HepG2 (cell line): ENCODE measurements around the gene C6orf15. TPM values are rescaled to one million over a fixed set of nuclear protein-coding genes. Genes with fewer than 3 reads are reported as not detected.

ENCODE experiments used
- ATAC-seq: fragments of 200-7000 bp; cut with Tn5 transposase; 3 replicates; pipeline ENCODE4 v1.9.1; 2020; ENCODE audit warnings: mild to moderate bottlenecking, moderate library complexity
- BruUV-seq: library from RNA; stranded (reverse); fragments of 400-500 nt; replicated peaks from 2 replicates; lab custom pipeline; 2021; lab: Mats Ljungman, UMichigan
- CTCF ChIA-PET: fragments of 300-600 bp; formaldehyde crosslinking; extraction: SDS; loops from one replicate; lab custom pipeline; 2021; ENCODE audit warnings: low total read pairs, inconsistent platforms, low intra/inter-chr PET ratio; lab: Yijun Ruan, JAX
- POLR2A ChIA-PET: fragments of 350-600 bp; sonication (Branson Sonifier 250); formaldehyde crosslinking; loops from one replicate; lab custom pipeline; 2020; ENCODE audit warnings: antibody characterized with exemption, inconsistent platforms; lab: Yijun Ruan, JAX
- DNase-seq: peaks from one replicate; pipeline ENCODE4 v3.0.0-alpha.2; 2015; ENCODE audit warnings: low spot score
- FAIRE-seq: peaks from 3 replicates; lab custom pipeline; 2011; peaks lifted over from hg19 to GRCh38; lab: Jason Lieb, UNC
- H2AFZ ChIP-seq: one replicate; pipeline ENCODE4 v1.6.1; 2011; ENCODE audit warnings: low read length, inconsistent platforms
- H3K27ac ChIP-seq: fragments of 300-600 bp; 3 replicates; pipeline ENCODE4 v1.8.0; 2011; ENCODE audit warnings: mixed run types, mild to moderate bottlenecking, mixed read lengths, low read length, inconsistent platforms; ENCODE audit not compliant: insufficient read depth; ENCODE audit errors: extremely low read length
- H3K27me3 ChIP-seq, 2 experiments: fragments of 200-600 bp in 1 of 2; 2 replicates in 1 of 2; 3 replicates in 1 of 2; pipeline versions ENCODE4 v1.6.0 to v1.8.0; 2011; ENCODE audit warnings: low read length in 2 of 2, mild to moderate bottlenecking in 2 of 2, moderate library complexity in 2 of 2, inconsistent platforms in 1 of 2; ENCODE audit not compliant: insufficient read depth in 2 of 2, control insufficient read depth in 1 of 2
- H3K36me3 ChIP-seq, 2 experiments: fragments of 200-600 bp in 1 of 2; replicated peaks in 1 of 2; 2 replicates in 1 of 2; 3 replicates in 1 of 2; pipeline versions ENCODE4 v1.5.1 to v1.8.0; 2011; ENCODE audit warnings: low read length in 2 of 2, inconsistent platforms in 1 of 2; ENCODE audit not compliant: insufficient read depth in 2 of 2, control insufficient read depth in 1 of 2
- H3K4me1 ChIP-seq: 2 replicates; pipeline ENCODE4 v1.5.1; 2012; ENCODE audit warnings: low read length, inconsistent platforms; ENCODE audit not compliant: insufficient read depth
- H3K4me2 ChIP-seq: 2 replicates; pipeline ENCODE4 v1.6.0; 2011; ENCODE audit warnings: low read depth, low read length, inconsistent platforms
- H3K4me3 ChIP-seq, 3 experiments: fragments of 200-600 bp in 1 of 3; sonication (generic), shearing (Covaris generic) in 1 of 3; replicated peaks in 1 of 3; 2 replicates each; pipeline ENCODE4 v1.5.1; 2011 to 2016; ENCODE audit warnings: low read length in 3 of 3, inconsistent platforms in 2 of 3, low read depth in 2 of 3, mild to moderate bottlenecking in 2 of 3, control low read depth in 1 of 3, mixed read lengths in 1 of 3; ENCODE audit not compliant: insufficient read depth in 1 of 3
- H3K79me2 ChIP-seq: one replicate; pipeline ENCODE4 v1.6.1; 2011; ENCODE audit warnings: low read length, inconsistent platforms; ENCODE audit not compliant: insufficient read depth
- H3K9ac ChIP-seq: 2 replicates; pipeline ENCODE4 v1.6.0; 2011; ENCODE audit warnings: mild to moderate bottlenecking, low read depth, low read length, inconsistent platforms; ENCODE audit not compliant: insufficient read depth
- H3K9me3 ChIP-seq: 2 replicates; pipeline ENCODE4 v1.5.1; 2012; ENCODE audit warnings: mild to moderate bottlenecking, low read length
- H4K20me1 ChIP-seq: 2 replicates; pipeline ENCODE4 v1.6.0; 2011; ENCODE audit warnings: inconsistent platforms, mild to moderate bottlenecking, low read length, moderate library complexity; ENCODE audit not compliant: insufficient read depth
- MAFF ChIP-seq: IDR thresholded peaks from 2 replicates; pipeline ENCODE4 v1.6.1; 2011; ENCODE audit warnings: low read depth, low read length, improper control_type of control experiment
- MAFK ChIP-seq, 2 experiments: IDR thresholded peaks in 1 of 2; conservative IDR thresholded peaks in 1 of 2; 2 replicates each; pipeline ENCODE4 v1.6.1; 2011; ENCODE audit warnings: improper control_type of control experiment in 2 of 2, low read length in 2 of 2
- MLX ChIP-seq: IDR thresholded peaks from 2 replicates; pipeline ENCODE4 v1.6.1; 2016
- NFE2 ChIP-seq: sonication (generic); formaldehyde crosslinking; IDR thresholded peaks from 2 replicates; pipeline ENCODE4 v1.4.0; 2020; ENCODE audit warnings: missing genetic modification reagents
- NFE2L2 ChIP-seq: fragments of 150-350 bp; IDR thresholded peaks from 2 replicates; pipeline ENCODE4 v1.6.1; 2014; ENCODE audit warnings: low read length
- POGZ ChIP-seq: sonication (generic); formaldehyde crosslinking; IDR thresholded peaks from 2 replicates; pipeline ENCODE4 v1.4.0; 2020; ENCODE audit warnings: mild to moderate bottlenecking, missing genetic modification reagents
- SALL2 ChIP-seq: sonication (generic); formaldehyde crosslinking; IDR thresholded peaks from 2 replicates; pipeline ENCODE4 v1.8.1; 2023; ENCODE audit warnings: mild to moderate bottlenecking, missing genetic modification reagents, inconsistent platforms
- ZNF260 ChIP-seq: sonication (generic); formaldehyde crosslinking; IDR thresholded peaks from 2 replicates; pipeline ENCODE4 v1.4.0; 2020; ENCODE audit warnings: missing genetic modification reagents, low read depth, mild to moderate bottlenecking, borderline replicate concordance
- ZNF362 ChIP-seq: sonication (generic); formaldehyde crosslinking; IDR thresholded peaks from 2 replicates; pipeline ENCODE4 v1.4.0; 2020; ENCODE audit warnings: missing genetic modification reagents, mild to moderate bottlenecking, borderline replicate concordance
- ZNF7 ChIP-seq: IDR thresholded peaks from 2 replicates; pipeline ENCODE4 v1.6.1; 2016; ENCODE audit warnings: missing biosample characterization, missing genetic modification reagents
- WGBS: methylation state at CpG from one replicate; pipeline ENCODE4 v1.1.6; 2017; ENCODE audit warnings: low lambda C conversion rate; 5-methylcytosine and 5-hydroxymethylcytosine counted together
- in situ Hi-C: cut with HindIII; loops from 2 replicates; pipeline ENCODE4 v1.10.0; 2017; ENCODE audit warnings: low pct_unique_long_range_greater_than_20kb; ENCODE audit not compliant: extremely low pct_ligation_motif_present
- intact Hi-C: fragments of 100-400 bp; cut with micrococcal nuclease; formaldehyde crosslinking; loops from one replicate; pipeline ENCODE4 v1.10.0; 2022; ENCODE audit not compliant: unreplicated experiment
- polyA plus RNA-seq, 8 experiments: library from polyadenylated mRNA; depleted of rRNA in 3 of 8; stranded (reverse) in 7 of 8; unstranded in 1 of 8; fragments of >200 nt; fragmentation: Illumina TruSeq in 4 of 8; extraction: Trizol in 4 of 8; gene quantifications; 2 replicates each; pipeline versions ENCODE4 v1.2.1 to v1.2.3, GENCODE V29; 2011 to 2016; ENCODE audit warnings: low read depth in 4 of 8, missing spikeins in 1 of 8, mixed read lengths in 1 of 8; ENCODE audit not compliant: insufficient read depth in 1 of 8
- total RNA-seq, 5 experiments: library from RNA; depleted of rRNA; stranded (reverse); fragments of >200 nt; fragmentation: Illumina TruSeq; extraction: Trizol; gene quantifications; 2 replicates each; pipeline ENCODE4 v1.2.3, GENCODE V29; 2016; ENCODE audit warnings: low read depth in 1 of 5
- TF ChIP-seq, protein P1 (sequence below): sonication (generic); formaldehyde crosslinking; IDR thresholded peaks from 2 replicates; pipeline ENCODE4 v1.4.0; 2020; ENCODE audit warnings: missing genetic modification reagents, borderline replicate concordance

C6orf15 gene
- total and polyA plus RNA-seq, 2 of the 13 experiments (the other 11 are each of a cell fraction or from before 2014, with no cell fraction given): not detected

DNA sequence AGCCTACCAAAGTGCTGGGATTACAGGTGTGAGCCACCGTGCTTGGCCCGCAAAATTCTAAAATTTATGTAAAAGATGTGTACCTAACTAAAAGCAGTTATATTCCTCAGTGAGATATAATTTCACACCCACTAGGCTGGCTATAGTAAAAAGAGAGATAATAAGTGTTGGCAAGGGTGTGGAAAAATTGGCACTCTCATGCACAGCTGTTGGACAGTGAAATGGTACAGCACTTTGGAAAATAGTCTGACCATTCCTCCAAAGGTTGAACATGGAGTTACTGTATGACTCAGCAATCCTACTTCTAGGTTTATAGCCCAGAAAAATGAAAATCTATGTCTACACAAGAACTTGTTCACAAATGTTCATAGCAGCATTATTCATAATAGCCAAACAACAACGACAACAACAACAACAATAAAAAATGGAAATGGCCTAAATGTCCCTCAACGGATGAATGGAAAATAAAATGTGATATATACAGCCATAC is 13.9 kb downstream of the C6orf15 start:
- no peak for ATAC-seq
- H3K9me3 ChIP-seq: no peaks in the 10 kb centered on the region
- CTCF ChIA-PET: no interaction called here

More for the DNA sequence above, 13.9 kb downstream of the C6orf15 start:
- peaks cover 30% of the 10 kb centered on the region for H3K4me1 ChIP-seq
- FAIRE-seq: peak; percentile 28
- DNase-seq: no peak
- no peak overlapping the region for H2AFZ ChIP-seq
- no peak overlapping the region for H3K4me3 ChIP-seq
- no peaks in the 10 kb centered on the region for H3K79me2 ChIP-seq
- TF ChIP-seq ZNF362 (CRISPR knock-in tag) (no peak), SALL2 (CRISPR knock-in tag) (no peak), MAFF (peak; percentile 50), ZNF7 (CRISPR knock-in tag) (peak; percentile 90), POGZ (no peak), MLX (CRISPR knock-in tag) (no peak), NFE2 (peak; percentile 43; the same call in 1 of the 2 replicates), ZNF260 (CRISPR knock-in tag) (no peak), NFE2L2 (peak; percentile 88), MAFK (conservative IDR thresholded peaks at IDR 0.05 in 1 of 2, IDR thresholded peaks at IDR 0.05 in 1 of 2; ENCODE audit: low read length in 2 of 2) (peak in 1 of 2 experiments; percentile 63; a peak in 2 of 4 replicates)
- TF ChIP-seq, protein P1, sequence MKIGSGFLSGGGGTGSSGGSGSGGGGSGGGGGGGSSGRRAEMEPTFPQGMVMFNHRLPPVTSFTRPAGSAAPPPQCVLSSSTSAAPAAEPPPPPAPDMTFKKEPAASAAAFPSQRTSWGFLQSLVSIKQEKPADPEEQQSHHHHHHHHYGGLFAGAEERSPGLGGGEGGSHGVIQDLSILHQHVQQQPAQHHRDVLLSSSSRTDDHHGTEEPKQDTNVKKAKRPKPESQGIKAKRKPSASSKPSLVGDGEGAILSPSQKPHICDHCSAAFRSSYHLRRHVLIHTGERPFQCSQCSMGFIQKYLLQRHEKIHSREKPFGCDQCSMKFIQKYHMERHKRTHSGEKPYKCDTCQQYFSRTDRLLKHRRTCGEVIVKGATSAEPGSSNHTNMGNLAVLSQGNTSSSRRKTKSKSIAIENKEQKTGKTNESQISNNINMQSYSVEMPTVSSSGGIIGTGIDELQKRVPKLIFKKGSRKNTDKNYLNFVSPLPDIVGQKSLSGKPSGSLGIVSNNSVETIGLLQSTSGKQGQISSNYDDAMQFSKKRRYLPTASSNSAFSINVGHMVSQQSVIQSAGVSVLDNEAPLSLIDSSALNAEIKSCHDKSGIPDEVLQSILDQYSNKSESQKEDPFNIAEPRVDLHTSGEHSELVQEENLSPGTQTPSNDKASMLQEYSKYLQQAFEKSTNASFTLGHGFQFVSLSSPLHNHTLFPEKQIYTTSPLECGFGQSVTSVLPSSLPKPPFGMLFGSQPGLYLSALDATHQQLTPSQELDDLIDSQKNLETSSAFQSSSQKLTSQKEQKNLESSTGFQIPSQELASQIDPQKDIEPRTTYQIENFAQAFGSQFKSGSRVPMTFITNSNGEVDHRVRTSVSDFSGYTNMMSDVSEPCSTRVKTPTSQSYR (CRISPR knock-in tag): no peak
- H4K20me1 ChIP-seq: no peaks in the 10 kb centered on the region
- no peak overlapping the region for H3K4me2 ChIP-seq
- no peak overlapping the region for H3K9ac ChIP-seq
- H3K27ac ChIP-seq: no peak overlapping the region
- no TSS peak for BruUV-seq
- in situ Hi-C loops: loop anchor here (25.0 kb wide), 2 partner anchors 411 to 636 kb away; partner anchors contain the start of genes NRM and PPP1R18
- intact Hi-C loops: no loop called here
- no peaks in the 10 kb centered on the region for H3K36me3 ChIP-seq
- POLR2A ChIA-PET: no interaction called here
- H3K27me3 ChIP-seq: no peaks in the 10 kb centered on the region
- 64% methylated on average over 4 of the region's 4 CpGs for WGBS
